ENCODE measurements around the gene CHST11. TPM values are rescaled to one million over a fixed set of nuclear protein-coding genes. Genes with fewer than 3 reads are reported as not detected.

The CHST11 gene
- total RNA-seq, 5 donors from 2014 or later (not counting 1 experiment from before 2014, with no cell fraction given): 49.8 to 78.3 (median 63.7) TPM

DNA sequence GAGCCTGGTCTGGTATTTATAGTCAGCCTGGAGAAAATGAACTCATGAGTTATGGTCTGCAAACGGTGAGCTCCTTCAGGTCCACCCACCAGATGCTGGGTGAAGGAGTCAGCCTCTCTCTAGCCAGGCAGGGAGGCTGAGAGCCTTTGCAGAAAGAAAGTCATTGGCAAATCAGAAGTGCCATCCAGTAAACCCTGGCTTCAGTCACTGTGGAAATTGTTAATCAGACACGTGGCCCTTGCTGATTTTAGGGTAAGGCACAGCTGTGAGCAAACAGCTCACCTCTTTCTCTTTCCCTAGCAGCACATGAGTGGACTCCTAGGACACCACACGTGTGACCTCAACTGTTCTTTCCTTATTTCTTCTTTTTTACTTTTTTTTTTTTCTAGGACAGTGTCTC lies 44.9 kb downstream of the CHST11 start:
- no peak overlapping the region for H3K27ac ChIP-seq (ENCODE audit: low read length)
- H3K27me3 ChIP-seq (replicated peaks in 1 of 2; ENCODE audit: control insufficient read depth in 2 of 2, extremely low read depth in 1 of 2, insufficient read depth in 2 of 2, low read length in 1 of 2): no peaks in the 10 kb centered on the region
- ChIA-PET CTCF (interaction anchor here in 1 of 2 donors (0.7 kb wide), 1 partner anchor 546 kb away, joined by 3 read pairs; no protein-coding TSS in a partner anchor), POLR2A (no interaction called here)
- ATAC-seq (replicated peaks in 1 of 4) (no peak), DNase-seq (no peak)
- 76% methylated on average over 3 of the region's 3 CpGs for WGBS (ENCODE audit: insufficient coverage)
- no peak overlapping the region for H3K4me3 ChIP-seq (ENCODE audit: control insufficient read depth in 1 of 2, extremely low read depth in 1 of 2, low read length in 1 of 2)
- no peaks in the 10 kb centered on the region for H3K36me3 ChIP-seq (ENCODE audit: control insufficient read depth in 2 of 2, extremely low read depth in 1 of 2, insufficient read depth in 1 of 2, low read length in 1 of 2)
- H3K9me3 ChIP-seq: no peaks in the 10 kb centered on the region
- Mint-ChIP-seq H3K9me3 (no peaks in the 10 kb centered on the region), H3K27me3 (no peaks in the 10 kb centered on the region), H3K4me3 (no peak overlapping the region), H3K36me3 (peaks cover 8% of the 10 kb centered on the region), H3K27ac (peak overlapping the region in 1 of 2 donors; percentile 44), H3K4me1 (peaks cover 79 to 96% (median 92%) of the 10 kb centered on the region in 3 donors)
- peaks cover 28 to 84% of the 10 kb centered on the region in 2 experiments for H3K4me1 ChIP-seq (ENCODE audit: control insufficient read depth in 1 of 2, extremely low read depth in 1 of 2, insufficient read depth in 2 of 2, low read length in 2 of 2)

DNA sequence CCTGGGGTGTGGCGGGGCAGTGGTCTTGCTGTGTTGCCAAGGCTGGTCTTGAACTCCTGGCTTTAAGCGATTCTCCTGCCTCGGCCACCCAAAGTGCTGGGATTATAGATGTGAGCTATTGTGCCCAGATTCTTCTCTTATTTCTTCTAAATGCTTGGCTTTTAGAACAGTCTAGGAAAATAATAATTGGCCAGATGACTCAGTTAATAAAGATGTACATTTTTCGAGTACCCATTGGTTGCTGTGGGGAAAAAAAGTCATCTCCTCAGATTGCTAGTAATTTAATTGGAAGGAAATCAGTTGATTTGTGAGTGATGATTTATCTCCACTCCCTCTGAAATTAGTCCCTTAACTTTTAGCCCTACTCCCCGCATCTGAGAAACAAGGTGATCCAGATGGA lies 45.5 kb downstream of the CHST11 start:
- H3K36me3 Mint-ChIP-seq: peaks cover 8% of the 10 kb centered on the region
- H3K4me1 Mint-ChIP-seq: peaks cover 76 to 96% (median 92%) of the 10 kb centered on the region in 3 donors
- H3K9me3 ChIP-seq: no peaks in the 10 kb centered on the region
- no peak overlapping the region for H3K27ac ChIP-seq (ENCODE audit: low read length)
- no peaks in the 10 kb centered on the region for H3K27me3 Mint-ChIP-seq
- ATAC-seq (replicated peaks in 1 of 4) (no peak), DNase-seq (no peak)
- H3K27ac Mint-ChIP-seq: no peak overlapping the region
- no CpG with 5 or more reads among the region's 5 CpGs for WGBS (ENCODE audit: insufficient coverage)
- H3K9me3 Mint-ChIP-seq: no peaks in the 10 kb centered on the region
- no peak overlapping the region for H3K4me3 ChIP-seq (ENCODE audit: control insufficient read depth in 1 of 2, extremely low read depth in 1 of 2, low read length in 1 of 2)
- no peaks in the 10 kb centered on the region for H3K27me3 ChIP-seq (replicated peaks in 1 of 2; ENCODE audit: control insufficient read depth in 2 of 2, extremely low read depth in 1 of 2, insufficient read depth in 2 of 2, low read length in 1 of 2)
- CTCF ChIA-PET: no interaction called here
- H3K36me3 ChIP-seq (ENCODE audit: control insufficient read depth in 2 of 2, extremely low read depth in 1 of 2, insufficient read depth in 1 of 2, low read length in 1 of 2): no peaks in the 10 kb centered on the region
- peaks cover 26 to 84% of the 10 kb centered on the region in 2 experiments for H3K4me1 ChIP-seq (ENCODE audit: control insufficient read depth in 1 of 2, extremely low read depth in 1 of 2, insufficient read depth in 2 of 2, low read length in 2 of 2)
- H3K4me3 Mint-ChIP-seq: no peak overlapping the region
- POLR2A ChIA-PET: no interaction called here

DNA sequence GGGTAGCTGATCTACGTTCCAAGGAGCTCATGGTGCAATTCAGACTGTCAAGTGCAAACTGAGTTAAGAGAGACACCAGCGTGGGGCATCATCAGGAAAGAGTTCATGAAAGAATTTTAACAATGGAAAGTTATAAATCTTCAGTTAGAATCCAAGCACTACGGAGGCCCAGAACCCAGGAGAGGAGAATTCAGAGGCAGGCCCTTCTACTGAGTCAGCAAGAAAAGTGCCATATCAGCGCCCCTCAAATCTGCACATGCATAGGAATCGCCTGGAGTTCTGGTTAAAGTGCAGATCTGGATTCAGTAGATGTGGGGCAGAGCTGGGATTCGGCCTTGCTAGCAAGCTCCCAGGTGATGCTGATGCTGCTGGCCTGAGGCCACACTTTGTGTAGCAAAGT lies 45.9 kb downstream of the CHST11 start:
- H3K36me3 ChIP-seq (ENCODE audit: control insufficient read depth in 2 of 2, extremely low read depth in 1 of 2, insufficient read depth in 1 of 2, low read length in 1 of 2): no peaks in the 10 kb centered on the region
- DNase-seq (no peak), ATAC-seq (replicated peaks in 1 of 4) (no peak)
- Mint-ChIP-seq H3K27ac (no peak overlapping the region), H3K4me1 (peaks cover 76 to 96% (median 92%) of the 10 kb centered on the region in 3 donors), H3K9me3 (no peaks in the 10 kb centered on the region), H3K36me3 (peaks cover 12% of the 10 kb centered on the region), H3K4me3 (no peak overlapping the region), H3K27me3 (no peaks in the 10 kb centered on the region)
- no peaks in the 10 kb centered on the region for H3K27me3 ChIP-seq (replicated peaks in 1 of 2; ENCODE audit: control insufficient read depth in 2 of 2, extremely low read depth in 1 of 2, insufficient read depth in 2 of 2, low read length in 1 of 2)
- H3K4me3 ChIP-seq (ENCODE audit: control insufficient read depth in 1 of 2, extremely low read depth in 1 of 2, low read length in 1 of 2): no peak overlapping the region
- H3K9me3 ChIP-seq: no peaks in the 10 kb centered on the region
- 98% methylated on average over 5 of the region's 6 CpGs for WGBS (ENCODE audit: insufficient coverage)
- H3K27ac ChIP-seq (ENCODE audit: low read length): no peak overlapping the region
- ChIA-PET CTCF (interaction anchor here in 1 of 2 donors (1.1 kb wide), 1 partner anchor 32 kb away, joined by 3 read pairs; no protein-coding TSS in a partner anchor), POLR2A (no interaction called here)
- H3K4me1 ChIP-seq (ENCODE audit: control insufficient read depth in 1 of 2, extremely low read depth in 1 of 2, insufficient read depth in 2 of 2, low read length in 2 of 2): peaks cover 22 to 84% of the 10 kb centered on the region in 2 experiments

DNA sequence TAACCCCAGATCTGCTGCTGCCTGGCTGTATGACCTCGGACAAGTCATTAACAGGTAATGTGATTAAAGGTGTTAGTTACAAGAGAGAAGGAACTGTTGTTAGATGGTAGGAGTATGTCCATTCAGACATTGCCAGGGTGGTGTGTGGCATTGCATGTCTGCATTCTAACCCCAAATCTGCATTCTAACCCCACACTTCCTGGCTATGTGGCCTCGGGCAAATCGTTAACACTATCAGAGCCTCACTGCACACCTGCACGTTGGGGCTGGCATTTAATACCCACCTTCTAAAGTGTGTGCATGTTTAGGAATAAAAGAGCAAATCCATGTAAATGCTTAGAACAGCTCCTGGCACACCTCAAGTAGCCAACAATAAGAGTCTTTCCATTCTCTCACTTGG lies 46.4 kb downstream of the CHST11 start:
- DNase-seq: no peak
- no peaks in the 10 kb centered on the region for H3K27me3 Mint-ChIP-seq
- no peak for ATAC-seq (replicated peaks in 1 of 4)
- ChIA-PET CTCF (interaction anchor here in 1 of 2 donors (1.1 kb wide), 1 partner anchor 32 kb away, joined by 3 read pairs; no protein-coding TSS in a partner anchor), POLR2A (no interaction called here)
- 60% methylated on average over 1 of the region's 4 CpGs for WGBS (ENCODE audit: insufficient coverage)
- peaks cover 21 to 84% of the 10 kb centered on the region in 2 experiments for H3K4me1 ChIP-seq (ENCODE audit: control insufficient read depth in 1 of 2, extremely low read depth in 1 of 2, insufficient read depth in 2 of 2, low read length in 2 of 2)
- no peak overlapping the region for H3K27ac Mint-ChIP-seq
- peaks cover 17% of the 10 kb centered on the region for H3K36me3 Mint-ChIP-seq
- no peaks in the 10 kb centered on the region for H3K27me3 ChIP-seq (replicated peaks in 1 of 2; ENCODE audit: control insufficient read depth in 2 of 2, extremely low read depth in 1 of 2, insufficient read depth in 2 of 2, low read length in 1 of 2)
- H3K9me3 ChIP-seq: no peaks in the 10 kb centered on the region
- no peak overlapping the region for H3K27ac ChIP-seq (ENCODE audit: low read length)
- no peak overlapping the region for H3K4me3 ChIP-seq (ENCODE audit: control insufficient read depth in 1 of 2, extremely low read depth in 1 of 2, low read length in 1 of 2)
- no peaks in the 10 kb centered on the region for H3K9me3 Mint-ChIP-seq
- H3K4me3 Mint-ChIP-seq: no peak overlapping the region
- no peaks in the 10 kb centered on the region for H3K36me3 ChIP-seq (ENCODE audit: control insufficient read depth in 2 of 2, extremely low read depth in 1 of 2, insufficient read depth in 1 of 2, low read length in 1 of 2)
- peaks cover 76 to 97% (median 93%) of the 10 kb centered on the region in 3 donors for H3K4me1 Mint-ChIP-seq

DNA sequence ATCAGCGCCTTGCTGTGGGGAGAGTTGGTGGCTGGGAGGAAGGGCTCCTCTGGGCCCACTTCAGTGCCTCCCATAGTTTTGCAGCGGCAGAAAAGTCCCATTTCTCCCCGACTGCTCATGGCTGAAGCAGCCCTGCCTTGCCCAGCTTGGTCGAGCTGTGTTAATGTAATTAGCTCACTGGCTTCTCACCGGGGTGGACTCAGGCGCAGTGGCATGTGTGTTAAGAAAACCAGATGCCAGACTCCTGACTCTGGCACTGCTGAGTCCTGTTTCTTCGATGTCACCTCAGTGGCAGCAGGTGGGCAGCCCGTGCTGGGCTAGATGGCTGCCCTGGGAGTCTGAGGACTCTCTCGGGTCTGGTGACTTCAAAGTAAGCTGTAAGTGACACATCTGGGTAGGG lies 47.4 kb downstream of the CHST11 start:
- no peaks in the 10 kb centered on the region for H3K9me3 ChIP-seq
- no peaks in the 10 kb centered on the region for H3K27me3 ChIP-seq (replicated peaks in 1 of 2; ENCODE audit: control insufficient read depth in 2 of 2, extremely low read depth in 1 of 2, insufficient read depth in 2 of 2, low read length in 1 of 2)
- Mint-ChIP-seq H3K27me3 (no peaks in the 10 kb centered on the region), H3K36me3 (peaks cover 25% of the 10 kb centered on the region), H3K4me3 (no peak overlapping the region), H3K4me1 (peaks cover 75 to 97% (median 93%) of the 10 kb centered on the region in 3 donors), H3K9me3 (peaks cover 0 to 3% (median 0%) of the 10 kb centered on the region in 3 donors), H3K27ac (peak overlapping the region in 1 of 2 donors; percentile 22)
- DNase-seq: no peak
- H3K36me3 ChIP-seq (ENCODE audit: control insufficient read depth in 2 of 2, extremely low read depth in 1 of 2, insufficient read depth in 1 of 2, low read length in 1 of 2): no peaks in the 10 kb centered on the region
- H3K4me1 ChIP-seq (ENCODE audit: control insufficient read depth in 1 of 2, extremely low read depth in 1 of 2, insufficient read depth in 2 of 2, low read length in 2 of 2): peaks cover 13 to 79% of the 10 kb centered on the region in 2 experiments
- no peak for ATAC-seq (replicated peaks in 1 of 4)
- CTCF ChIA-PET: no interaction called here
- no peak overlapping the region for H3K4me3 ChIP-seq (ENCODE audit: control insufficient read depth in 1 of 2, extremely low read depth in 1 of 2, low read length in 1 of 2)
- 98% methylated on average over 8 of the region's 9 CpGs for WGBS (ENCODE audit: insufficient coverage)
- no peak overlapping the region for H3K27ac ChIP-seq (ENCODE audit: low read length)
- POLR2A ChIA-PET: no interaction called here

DNA sequence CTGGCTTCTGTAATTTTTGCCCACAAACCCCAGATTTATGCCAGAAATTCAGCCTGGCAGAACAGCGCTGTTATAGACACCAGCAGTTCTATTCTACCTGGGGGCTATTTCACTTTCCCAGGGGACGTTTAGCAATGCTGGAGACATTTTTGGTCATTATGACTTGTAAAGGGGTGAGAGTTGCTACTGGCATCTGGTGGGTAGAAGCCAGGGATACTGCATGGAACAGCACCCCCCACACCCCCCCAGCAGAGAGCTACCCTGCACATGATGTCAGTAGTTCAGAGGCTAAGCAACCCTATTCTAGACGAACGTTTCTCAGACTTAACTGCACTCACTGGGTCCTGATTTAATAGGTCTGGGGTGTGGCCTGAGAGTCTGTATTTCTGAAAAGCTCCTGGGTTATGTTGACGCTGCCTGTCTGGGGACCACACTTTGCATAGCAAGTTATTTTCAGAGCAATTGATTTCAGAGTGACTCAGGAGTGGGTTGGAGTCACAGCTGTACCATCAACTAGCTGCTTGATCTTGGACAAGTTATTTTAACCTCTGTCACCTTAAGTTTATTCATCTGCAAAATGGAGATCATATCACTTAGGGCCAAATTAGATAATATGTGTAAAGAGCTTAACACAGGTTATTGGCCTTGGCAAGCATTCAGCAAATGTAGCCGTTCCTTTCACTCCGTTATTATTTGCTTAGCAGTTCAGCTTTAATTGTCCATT lies 48.5 kb downstream of the CHST11 start:
- H3K4me1 ChIP-seq (ENCODE audit: control insufficient read depth in 1 of 2, extremely low read depth in 1 of 2, insufficient read depth in 2 of 2, low read length in 2 of 2): peaks cover 12 to 78% of the 10 kb centered on the region in 2 experiments
- CTCF ChIA-PET: interaction anchor here in 1 of 2 donors (0.5 to 0.6 kb wide), 2 partner anchors 20 to 318 kb away, joined by 3 to 5 read pairs; no protein-coding TSS in a partner anchor

More for the DNA sequence above, 48.5 kb downstream of the CHST11 start:
- Histone ChIP-seq H3K27me3 (replicated peaks in 1 of 2; ENCODE audit: control insufficient read depth in 2 of 2, extremely low read depth in 1 of 2, insufficient read depth in 2 of 2, low read length in 1 of 2) (no peaks in the 10 kb centered on the region), H3K27ac (ENCODE audit: low read length) (no peak overlapping the region), H3K36me3 (ENCODE audit: control insufficient read depth in 2 of 2, extremely low read depth in 1 of 2, insufficient read depth in 1 of 2, low read length in 1 of 2) (no peaks in the 10 kb centered on the region), H3K4me3 (ENCODE audit: control insufficient read depth in 1 of 2, extremely low read depth in 1 of 2, low read length in 1 of 2) (no peak overlapping the region), H3K9me3 (no peaks in the 10 kb centered on the region)
- no peak for DNase-seq
- H3K36me3 Mint-ChIP-seq: peaks cover 26% of the 10 kb centered on the region
- H3K27me3 Mint-ChIP-seq: no peaks in the 10 kb centered on the region
- H3K27ac Mint-ChIP-seq: peak overlapping the region in 1 of 2 donors; percentile 9
- peak in 1 of 4 experiments; percentile 17 for ATAC-seq (replicated peaks in 1 of 4)
- POLR2A ChIA-PET: no interaction called here
- WGBS (ENCODE audit: insufficient coverage): no CpG with 5 or more reads among the region's 7 CpGs
- no peak overlapping the region for H3K4me3 Mint-ChIP-seq
- H3K9me3 Mint-ChIP-seq: peaks cover 0 to 4% (median 0%) of the 10 kb centered on the region in 3 donors
- peaks cover 75 to 97% (median 93%) of the 10 kb centered on the region in 3 donors for H3K4me1 Mint-ChIP-seq

All from T-cell (primary cell).